Fibroblast of villous mesenchyme (primary cell): ENCODE results near the gene COQ9. TPM values are rescaled to one million over a fixed set of nuclear protein-coding genes. Genes with fewer than 3 reads are reported as not detected.
"Not testable (repeated sequence)": the region's sequence is repeated elsewhere in the genome, so short reads cannot be mapped to it uniquely, and the experiment has no call there.

ENCODE experiments used
- DNase-seq: peaks from one replicate; pipeline ENCODE4 v3.0.0-alpha.2; 2010; ENCODE audit warnings: low read depth
- H3K4me3 ChIP-seq: 2 replicates; pipeline ENCODE4 v1.5.1; 2011; ENCODE audit warnings: low read depth, mild to moderate bottlenecking, low read length
- CTCF ChIP-seq: IDR thresholded peaks from 2 replicates; pipeline ENCODE4 v1.5.1; 2012; ENCODE audit warnings: low read depth, mild to moderate bottlenecking, low read length; ENCODE audit not compliant: insufficient read depth
- total RNA-seq: library from RNA; depleted of rRNA; stranded (reverse); fragments of >200 nt; gene quantifications from 2 replicates; pipeline ENCODE4 v1.2.3, GENCODE V29; 2012

The COQ9 gene
- total RNA-seq: 31.2 and 44.5 TPM in 2 replicates

- TF ChIP-seq CTCF: no peak
Observed at GRCh38 chr16:57447186-57447962, at the start of gene COQ9, which contains the start of gene CIAPIN1. TSS of gene COQ9 (plus strand) at chr16:57447479. CDS start at chr16:57447506, 27 bp downstream. TSS of gene CIAPIN1 (minus strand) at chr16:57447385. CDS start at chr16:57440928, 6,457 bp downstream.

GRCh38 chr16:57397493-57397892 lies 49.8 kb upstream of the COQ9 start:
- H3K4me3 ChIP-seq, DNase-seq: not testable (repeated sequence)

More at GRCh38 chr16:57447186-57447962, at the start of gene COQ9, which contains the start of gene CIAPIN1:
- peak; percentile 93 for DNase-seq
- peak within 1 kb of the TSS; percentile 93 for H3K4me3 ChIP-seq

GRCh38 chr16:57401943-57402640 lies 45.2 kb upstream of the COQ9 start:
- no peak overlapping the region for H3K4me3 ChIP-seq
- no peak for DNase-seq
- TF ChIP-seq CTCF: no peak

- no peak for TF ChIP-seq CTCF
- no peak for DNase-seq
- H3K4me3 ChIP-seq: no peak within 1 kb of the TSS
Observed at GRCh38 chr16:57403965-57404817, 43.1 kb upstream of the COQ9 start, which contains the start of gene CCL17. TSS of gene CCL17 (plus strand) at chr16:57404767. CDS start at chr16:57413933, 9,166 bp downstream.

GRCh38 chr16:57405097-57405496 lies 42.2 kb upstream of the COQ9 start:
- DNase-seq: no peak
- no peak for TF ChIP-seq CTCF
- H3K4me3 ChIP-seq: no peak overlapping the region

GRCh38 chr16:57406881-57407280 lies 40.4 kb upstream of the COQ9 start:
- no peak for DNase-seq
- TF ChIP-seq CTCF: no peak
- no peak overlapping the region for H3K4me3 ChIP-seq
